ACC112 (cell line): ENCODE measurements around the gene SGMS1.
A peak's percentile ranks its signal among the peaks of the same experiment; 100 is the strongest.

Experiments used
- H2AFZ ChIP-seq: fragments of 200-600 bp; sonication (generic); one replicate; pipeline ENCODE4 v1.6.0; 2017; ENCODE audit warnings: antibody characterized with exemption, low read length; ENCODE audit not compliant: unreplicated experiment
- H3K27ac ChIP-seq: fragments of 200-600 bp; sonication (generic); 2 replicates; pipeline ENCODE4 v1.5.1; 2014; ENCODE audit warnings: low read depth, mild to moderate bottlenecking, antibody characterized with exemption, low read length, moderate library complexity
- H3K27me3 ChIP-seq: fragments of 200-600 bp; sonication (generic); 2 replicates; pipeline ENCODE4 v1.6.1; 2014; ENCODE audit warnings: mild to moderate bottlenecking, antibody characterized with exemption, low read length, moderate library complexity, mixed read lengths; ENCODE audit not compliant: insufficient read depth
- H3K36me3 ChIP-seq: fragments of 200-600 bp; sonication (generic); 2 replicates; pipeline ENCODE4 v1.6.1; 2016; ENCODE audit warnings: mild to moderate bottlenecking, antibody characterized with exemption, low read length, moderate library complexity, mixed read lengths; ENCODE audit not compliant: insufficient read depth
- H3K4me1 ChIP-seq: fragments of 200-600 bp; sonication (generic); one replicate; pipeline ENCODE4 v1.6.1; 2016; ENCODE audit warnings: low read length, mixed read lengths; ENCODE audit not compliant: insufficient read depth, unreplicated experiment, control insufficient read depth
- H3K4me3 ChIP-seq: fragments of 200-600 bp; sonication (generic); 2 replicates; pipeline ENCODE4 v1.5.1; 2014; ENCODE audit warnings: mild to moderate bottlenecking, low read depth, low read length
- H3K79me2 ChIP-seq: fragments of 200-600 bp; sonication (generic); one replicate; pipeline ENCODE4 v1.6.0; 2016; ENCODE audit warnings: low read length; ENCODE audit not compliant: control insufficient read depth, unreplicated experiment, insufficient read depth

The SGMS1 gene

DNA sequence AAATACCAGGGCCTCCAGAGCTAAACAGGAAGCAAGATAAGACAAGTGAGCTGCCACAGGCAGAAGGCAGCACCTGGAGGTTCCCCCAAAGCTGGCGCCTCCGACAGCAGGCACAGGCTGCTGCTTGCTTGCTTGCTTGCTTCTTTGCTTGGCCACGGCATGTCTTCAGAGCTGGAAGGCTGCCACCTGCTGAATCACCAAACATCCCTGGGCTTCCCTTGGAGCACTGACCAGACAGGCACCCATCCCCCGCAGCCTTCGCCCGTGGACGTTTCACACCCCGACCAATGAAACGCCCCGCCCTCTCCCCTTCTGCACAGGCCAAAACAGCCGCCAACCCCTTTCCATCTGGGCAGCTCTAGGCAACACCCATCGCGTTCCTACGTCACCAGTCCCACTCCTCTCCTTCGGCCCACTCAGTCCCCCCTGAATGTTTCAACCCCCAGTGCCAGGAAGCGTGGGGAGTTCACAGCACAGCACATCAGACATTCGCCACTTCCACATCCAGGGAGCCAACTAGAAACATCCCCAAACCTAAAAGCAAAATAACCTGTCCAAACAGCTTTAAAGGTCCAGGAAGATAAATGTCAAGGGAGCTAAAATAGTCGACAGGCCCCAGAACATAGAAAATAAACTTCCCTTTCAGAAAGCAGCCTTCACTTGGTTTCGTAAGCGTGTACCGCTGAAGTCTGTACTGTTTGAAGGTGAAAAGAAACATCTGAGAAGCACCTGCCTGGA is 1.6 kb downstream of the SGMS1 start:
- no peaks in the 10 kb centered on the region for H3K36me3 ChIP-seq
- H2AFZ ChIP-seq = peak overlapping the region; percentile 89
- H3K79me2 ChIP-seq = peaks cover 19% of the 10 kb centered on the region
- H3K27me3 ChIP-seq = no peaks in the 10 kb centered on the region
- H3K4me3 ChIP-seq = peak overlapping the region; percentile 95
- H3K4me1 ChIP-seq = peaks cover 7% of the 10 kb centered on the region
- H3K27ac ChIP-seq = peak overlapping the region; percentile 93

DNA sequence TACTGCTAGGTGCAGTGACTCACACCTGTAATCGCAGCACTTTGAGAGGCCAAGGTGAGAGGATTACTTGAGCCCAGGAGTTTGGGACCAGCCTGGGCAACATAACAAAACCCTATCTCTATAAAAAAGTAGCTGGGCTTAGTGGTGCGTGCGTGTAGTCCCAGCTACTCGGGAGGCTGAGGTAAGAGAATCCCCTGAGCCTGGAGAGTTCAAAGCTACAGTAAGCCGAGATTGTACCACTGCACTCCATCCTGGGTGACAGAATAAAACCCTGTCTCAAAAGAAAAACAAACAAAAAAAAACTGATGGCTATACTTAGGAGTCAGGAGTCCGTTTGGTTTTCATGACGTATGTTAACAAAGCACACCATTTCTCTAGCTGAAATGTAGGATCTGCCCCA is 2.9 kb downstream of the SGMS1 start:
- no peak overlapping the region for H3K27ac ChIP-seq
- no peak overlapping the region for H3K4me3 ChIP-seq
- no peak overlapping the region for H2AFZ ChIP-seq
- H3K36me3 ChIP-seq = no peaks in the 10 kb centered on the region
- H3K4me1 ChIP-seq = peaks cover 7% of the 10 kb centered on the region
- peaks cover 19% of the 10 kb centered on the region for H3K79me2 ChIP-seq
- no peaks in the 10 kb centered on the region for H3K27me3 ChIP-seq

DNA sequence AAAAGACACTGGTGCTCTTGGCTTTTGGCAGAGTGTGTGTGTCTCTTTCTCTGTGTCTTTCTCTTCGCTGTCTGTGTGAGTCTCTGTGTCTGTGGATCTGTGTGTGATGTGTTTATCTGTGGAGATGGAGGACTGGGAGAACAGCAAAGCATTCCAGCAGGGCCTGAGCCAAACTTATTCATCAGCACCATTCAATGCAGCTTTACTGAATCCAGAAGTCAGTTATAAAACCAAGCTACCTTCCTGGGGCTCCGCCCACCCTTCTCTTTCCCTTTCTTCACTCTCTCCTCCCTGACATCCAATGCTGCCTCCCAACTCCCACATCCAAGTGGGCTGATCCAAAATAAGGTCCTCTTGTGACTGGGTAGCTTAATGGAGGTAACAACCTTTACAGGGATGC is 3.9 kb downstream of the SGMS1 start:
- H2AFZ ChIP-seq = no peak overlapping the region
- H3K4me3 ChIP-seq = no peak overlapping the region
- peaks cover 7% of the 10 kb centered on the region for H3K4me1 ChIP-seq
- H3K36me3 ChIP-seq = no peaks in the 10 kb centered on the region
- H3K79me2 ChIP-seq = peaks cover 19% of the 10 kb centered on the region
- no peaks in the 10 kb centered on the region for H3K27me3 ChIP-seq
- H3K27ac ChIP-seq = no peak overlapping the region

DNA sequence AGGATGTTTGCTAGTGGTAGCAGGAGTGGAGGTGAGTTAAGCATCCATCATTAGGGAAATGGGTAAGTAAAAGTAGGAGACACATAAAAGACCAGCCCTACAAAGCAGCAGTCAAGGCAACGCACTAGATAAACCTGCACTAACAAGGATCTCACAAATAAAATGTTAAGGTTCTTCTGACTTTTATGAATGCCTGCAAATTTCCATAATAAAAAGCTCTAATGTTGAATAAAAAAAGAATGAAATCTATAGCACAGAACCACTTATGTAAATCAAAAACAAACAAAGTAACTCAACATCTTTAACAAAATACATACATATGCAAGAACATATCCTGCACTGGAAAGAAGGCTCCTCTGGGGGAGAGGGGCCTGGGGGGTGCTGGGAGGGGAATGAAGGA is 4.6 kb downstream of the SGMS1 start:
- no peak overlapping the region for H2AFZ ChIP-seq

DNA sequence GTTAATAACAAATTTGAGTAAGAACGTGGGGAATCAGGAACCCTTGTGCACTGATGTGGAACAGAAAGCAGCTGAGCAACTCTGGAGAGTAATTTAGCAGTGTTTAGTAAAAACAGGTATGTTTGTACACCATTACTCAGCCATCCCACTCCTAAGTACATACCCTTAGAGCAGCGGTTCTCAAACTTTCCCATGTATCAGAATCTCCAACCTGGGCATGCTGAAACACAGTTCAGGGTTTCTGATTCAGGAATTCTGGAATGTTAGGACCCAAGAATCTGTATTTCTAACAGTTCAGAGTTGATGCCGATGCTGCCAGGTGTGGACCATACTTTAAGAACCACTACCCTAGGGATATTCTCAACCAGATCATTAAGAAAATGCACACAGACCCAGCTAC is 5.1 kb downstream of the SGMS1 start:
- Histone ChIP-seq H3K4me3 (no peak overlapping the region), H3K27me3 (no peaks in the 10 kb centered on the region), H3K79me2 (peaks cover 19% of the 10 kb centered on the region), H2AFZ (no peak overlapping the region), H3K36me3 (no peaks in the 10 kb centered on the region), H3K27ac (no peak overlapping the region), H3K4me1 (peaks cover 7% of the 10 kb centered on the region)

More for the DNA sequence above, 4.6 kb downstream of the SGMS1 start:
- Histone ChIP-seq H3K4me3 (no peak overlapping the region), H3K36me3 (no peaks in the 10 kb centered on the region), H3K27me3 (no peaks in the 10 kb centered on the region), H3K79me2 (peaks cover 19% of the 10 kb centered on the region), H3K4me1 (peaks cover 7% of the 10 kb centered on the region), H3K27ac (no peak overlapping the region)

DNA sequence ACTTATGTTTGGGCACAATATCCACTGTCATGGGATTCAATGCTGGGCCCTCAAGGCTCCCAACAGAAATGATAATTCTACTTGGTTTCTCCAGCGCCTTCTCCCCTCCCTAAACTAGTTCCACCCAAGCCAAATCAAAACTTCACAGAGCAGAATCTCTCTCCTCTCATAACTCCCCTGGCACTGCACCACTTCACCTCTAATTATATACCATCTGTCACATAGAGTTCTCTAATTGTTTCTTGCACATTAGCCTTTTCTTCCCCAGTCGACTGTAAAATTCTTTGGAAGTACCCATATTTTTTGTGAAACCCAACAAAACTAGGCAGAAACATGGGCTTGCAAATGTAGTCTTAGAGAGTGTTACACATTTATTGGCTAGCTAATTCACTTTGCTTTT is 8.1 kb downstream of the SGMS1 start:
- Histone ChIP-seq H2AFZ (no peak overlapping the region), H3K27me3 (no peaks in the 10 kb centered on the region), H3K79me2 (peaks cover 14% of the 10 kb centered on the region), H3K4me3 (no peak overlapping the region), H3K27ac (no peak overlapping the region), H3K4me1 (no peaks in the 10 kb centered on the region), H3K36me3 (no peaks in the 10 kb centered on the region)

DNA sequence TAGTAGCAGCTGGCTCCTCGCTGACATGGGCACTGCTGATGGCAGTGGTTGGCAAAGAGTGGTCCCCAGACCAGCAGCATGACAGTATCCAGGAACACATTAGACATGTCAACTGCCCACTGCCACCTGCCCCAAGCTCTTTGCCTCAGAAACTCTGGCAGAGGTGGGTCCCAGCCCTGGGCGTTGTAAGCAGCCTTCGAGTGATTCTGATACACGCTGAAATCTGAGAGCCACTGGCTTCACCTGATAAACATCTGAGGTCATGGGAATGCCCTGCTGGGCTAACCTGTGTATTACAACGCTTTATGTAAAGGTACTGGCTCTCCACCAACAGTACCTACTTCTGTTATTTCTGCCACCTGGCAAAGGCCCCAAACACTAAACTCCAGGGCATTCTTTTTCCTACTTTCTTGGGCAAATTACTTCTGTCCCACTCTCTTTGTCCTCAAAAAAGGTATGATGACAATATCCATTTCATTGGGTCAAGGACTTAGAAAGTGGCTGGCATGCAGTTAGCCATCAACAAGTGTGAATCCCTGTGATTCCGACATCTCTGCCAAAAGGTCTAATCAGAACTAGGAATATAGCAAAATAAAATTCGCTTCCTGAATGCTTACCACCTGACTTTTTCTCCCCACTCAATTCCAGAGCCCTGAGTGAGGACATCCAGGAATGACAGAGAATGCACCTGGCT is 9.2 kb downstream of the SGMS1 start:
- H3K27ac ChIP-seq = no peak overlapping the region
- H3K4me1 ChIP-seq = no peaks in the 10 kb centered on the region
- H3K4me3 ChIP-seq = no peak overlapping the region
- no peak overlapping the region for H2AFZ ChIP-seq
- H3K79me2 ChIP-seq = peaks cover 9% of the 10 kb centered on the region
- H3K27me3 ChIP-seq = no peaks in the 10 kb centered on the region
- no peaks in the 10 kb centered on the region for H3K36me3 ChIP-seq

DNA sequence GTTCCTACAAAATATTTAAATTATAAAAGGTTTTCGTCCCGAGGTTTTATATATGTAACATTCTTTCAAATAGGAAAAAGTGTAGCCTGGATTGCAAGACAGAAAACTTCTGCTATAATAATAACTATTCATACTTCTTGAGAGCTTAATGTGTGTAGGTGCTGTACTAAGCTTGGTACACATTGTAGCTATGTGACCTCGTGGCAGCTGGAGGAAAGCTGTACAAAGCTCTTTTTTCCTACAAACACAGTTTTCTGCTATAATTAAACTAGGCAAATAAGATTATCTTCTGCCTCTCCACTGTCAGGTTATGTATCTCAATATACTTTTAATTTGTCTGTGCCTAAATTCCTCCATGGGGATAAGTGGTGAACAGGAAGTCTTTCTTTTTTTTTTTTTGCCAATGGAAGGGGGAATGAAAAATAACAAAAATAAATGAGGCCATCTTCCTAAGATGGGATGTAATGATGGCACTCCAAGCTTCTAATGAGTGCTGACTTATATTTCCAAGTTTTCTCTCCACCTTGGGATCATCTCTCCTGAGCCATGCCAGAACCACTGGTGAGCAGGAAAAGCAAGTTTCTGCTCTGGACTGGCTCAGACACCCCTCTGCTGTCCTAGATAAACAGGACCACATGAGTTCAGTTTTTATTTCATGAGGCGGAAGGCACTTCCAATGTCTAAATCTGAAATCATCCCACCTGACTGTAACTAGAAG is 9.9 kb downstream of the SGMS1 start:
- Histone ChIP-seq H3K4me1 (no peaks in the 10 kb centered on the region), H3K79me2 (peaks cover 8% of the 10 kb centered on the region), H3K36me3 (no peaks in the 10 kb centered on the region), H2AFZ (no peak overlapping the region), H3K4me3 (no peak overlapping the region), H3K27ac (no peak overlapping the region), H3K27me3 (no peaks in the 10 kb centered on the region)

DNA sequence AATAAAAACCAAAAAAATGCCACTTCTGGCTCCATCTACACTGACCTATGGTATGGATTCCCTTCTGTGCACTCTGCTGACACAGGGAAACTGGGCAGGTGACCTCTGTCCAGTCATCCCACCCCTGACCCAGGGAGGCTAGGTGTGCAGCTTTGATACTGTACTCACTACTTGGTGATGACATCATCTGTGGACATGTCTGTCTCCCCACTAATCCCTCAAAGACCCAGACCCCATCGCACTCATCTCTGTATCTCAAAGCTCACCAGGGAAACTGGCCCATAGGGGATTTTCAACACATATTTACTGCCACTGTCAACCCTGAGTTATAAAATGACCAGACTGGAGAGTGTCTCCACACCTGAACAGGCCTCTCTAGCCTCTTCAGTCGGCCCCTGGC is 10.6 kb downstream of the SGMS1 start:
- H3K4me1 ChIP-seq = no peaks in the 10 kb centered on the region
- no peak overlapping the region for H3K27ac ChIP-seq
- no peak overlapping the region for H2AFZ ChIP-seq
- no peaks in the 10 kb centered on the region for H3K27me3 ChIP-seq
- H3K4me3 ChIP-seq = no peak overlapping the region
- peaks cover 7% of the 10 kb centered on the region for H3K79me2 ChIP-seq
- H3K36me3 ChIP-seq = no peaks in the 10 kb centered on the region

DNA sequence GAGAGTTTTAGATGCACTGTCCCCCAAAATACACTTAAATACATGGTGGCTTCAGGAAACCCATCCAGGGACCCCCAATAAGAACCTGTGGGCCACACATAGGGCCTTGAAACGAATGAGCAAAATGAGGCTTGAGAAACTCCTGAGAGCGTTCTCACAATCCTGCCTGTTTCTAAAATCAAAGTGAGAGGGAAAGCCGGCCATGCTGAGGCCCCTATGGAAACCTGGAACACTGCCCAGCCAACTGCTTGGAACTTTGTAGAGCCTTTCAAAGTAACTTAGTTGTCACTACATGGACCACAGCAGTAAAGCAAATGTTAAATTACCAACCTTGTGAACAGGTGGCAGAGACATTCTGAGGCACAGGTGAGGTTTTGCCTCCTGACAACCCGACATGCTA is 13.4 kb downstream of the SGMS1 start:
- no peak overlapping the region for H3K27ac ChIP-seq
- no peaks in the 10 kb centered on the region for H3K36me3 ChIP-seq
- peaks cover 7% of the 10 kb centered on the region for H3K79me2 ChIP-seq
- peaks cover 22% of the 10 kb centered on the region for H3K4me1 ChIP-seq
- no peak overlapping the region for H3K4me3 ChIP-seq
- no peaks in the 10 kb centered on the region for H3K27me3 ChIP-seq
- no peak overlapping the region for H2AFZ ChIP-seq
